Measurements from ENCODE around the gene HOXA4.

- TF ChIP-seq CTCF (IDR thresholded peaks at IDR 0.05; ENCODE audit: insufficient read depth, low read length, poor library complexity, severe bottlenecking): no peak
- no peak for TF ChIP-seq EZH2phosphoT487 (conservative IDR thresholded peaks at IDR 0.05; ENCODE audit: low read length)
Measured at GRCh38 chr7:27172315-27172774, 41.8 kb upstream of the HOXA4 start.

Data from SU-DHL-6 (cell line).